SH-SY5Y (cell line): ENCODE data around the gene KNSTRN.

Source experiments
- GATA2 ChIP-seq: IDR thresholded peaks from 2 replicates; pipeline ENCODE4 v1.6.1; 2011; ENCODE audit warnings: mild to moderate bottlenecking, low read depth, low read length
- GATA3 ChIP-seq: IDR thresholded peaks from 2 replicates; pipeline ENCODE4 v1.6.1; 2011; ENCODE audit warnings: low read depth, mild to moderate bottlenecking, low read length, moderate library complexity

The KNSTRN gene

GRCh38 chr15:40355976-40356585 is 26.4 kb upstream of the KNSTRN start:
- TF ChIP-seq GATA2 (no peak), GATA3 (no peak)

GRCh38 chr15:40357246-40357645 is 25.3 kb upstream of the KNSTRN start:
- TF ChIP-seq GATA3 (no peak), GATA2 (no peak)

GRCh38 chr15:40357723-40358470 is 24.6 kb upstream of the KNSTRN start, which contains the start of gene DISP2:
Gene DISP2 (plus strand): TSS chr15:40358219. CDS start chr15:40358322, 103 bp downstream.
- TF ChIP-seq GATA3 (no peak), GATA2 (no peak)

- no peak for TF ChIP-seq GATA3
Observed at GRCh38 chr15:40358471-40359353, 23.8 kb upstream of the KNSTRN start.

- TF ChIP-seq GATA2 (no peak), GATA3 (no peak)
Observed at GRCh38 chr15:40360015-40360414, 22.5 kb upstream of the KNSTRN start.

GRCh38 chr15:40361640-40362039 is 20.9 kb upstream of the KNSTRN start:
- TF ChIP-seq GATA2 = no peak
- no peak for TF ChIP-seq GATA3

GRCh38 chr15:40363611-40364010 is 18.9 kb upstream of the KNSTRN start:
- TF ChIP-seq GATA2 = no peak
- no peak for TF ChIP-seq GATA3

- TF ChIP-seq GATA3 (no peak), GATA2 (no peak)
Observed at GRCh38 chr15:40364251-40364650, 18.3 kb upstream of the KNSTRN start.

- TF ChIP-seq GATA3 (no peak), GATA2 (no peak)
Observed at GRCh38 chr15:40365016-40365415, 17.5 kb upstream of the KNSTRN start.

GRCh38 chr15:40365624-40366456 is 16.7 kb upstream of the KNSTRN start:
- TF ChIP-seq GATA2 (no peak), GATA3 (no peak)

- TF ChIP-seq GATA2 (no peak), GATA3 (no peak)
Observed at GRCh38 chr15:40366457-40367370, 15.8 kb upstream of the KNSTRN start.

GRCh38 chr15:40367371-40367685 is 15.2 kb upstream of the KNSTRN start:
- TF ChIP-seq GATA3 (no peak), GATA2 (no peak)

GRCh38 chr15:40367686-40368611 is 14.6 kb upstream of the KNSTRN start:
- TF ChIP-seq GATA3 (no peak), GATA2 (no peak)
